IPS-18c (cell line): ENCODE data around the gene FARS2.

Experiments used
- H3K4me3 ChIP-seq: 2 replicates; pipeline ENCODE4 v1.7.0; 2013; ENCODE audit warnings: low read depth, mild to moderate bottlenecking, low read length, moderate library complexity; ENCODE audit not compliant: insufficient read depth
- H3K9me3 ChIP-seq: one replicate; pipeline ENCODE4 v1.6.1; 2013; ENCODE audit warnings: mild to moderate bottlenecking, low read length, moderate library complexity; ENCODE audit not compliant: control insufficient read depth, insufficient read depth

FARS2 gene

DNA sequence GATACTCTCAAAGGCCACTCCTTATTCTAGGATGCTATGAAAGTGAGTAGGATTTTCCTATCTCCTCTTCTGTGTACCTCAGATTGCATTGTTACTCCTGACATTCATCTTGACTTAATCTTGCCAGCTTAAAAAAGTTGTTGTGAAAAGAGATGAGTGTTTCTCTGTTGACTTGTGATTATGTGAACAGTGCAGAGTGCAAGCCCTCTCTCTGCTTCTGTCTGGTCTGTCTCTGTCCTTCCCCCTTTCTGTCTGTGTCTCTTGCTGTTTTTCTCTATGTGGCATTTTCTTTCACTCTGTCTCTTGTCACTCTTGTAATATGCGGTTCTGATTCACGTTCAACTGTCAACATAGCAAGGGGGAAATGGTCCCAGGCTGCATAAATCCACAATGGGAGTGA, 306.6 kb downstream of the FARS2 start:
- H3K4me3 ChIP-seq = no peak overlapping the region

DNA sequence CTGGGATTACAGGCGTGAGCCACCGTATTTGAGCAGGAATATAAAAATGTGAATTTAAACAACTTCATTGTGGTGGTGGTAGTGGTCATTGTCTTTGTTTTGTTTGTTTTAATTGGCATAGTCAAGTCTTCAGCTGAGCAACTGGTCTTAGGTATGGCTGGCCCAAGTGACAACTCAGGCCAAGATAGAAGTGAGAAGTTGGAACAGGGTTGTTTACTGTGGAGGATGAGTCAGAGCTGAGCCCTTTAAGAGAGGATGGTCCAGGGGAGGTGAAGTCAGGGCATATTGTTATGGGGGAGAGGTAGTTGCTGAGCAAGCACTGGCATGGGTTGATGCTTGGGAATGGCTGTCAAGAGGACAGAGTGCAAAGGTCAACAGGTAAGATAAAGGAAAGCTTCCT, 308.2 kb downstream of the FARS2 start:
- Histone ChIP-seq H3K9me3 (no peaks in the 10 kb centered on the region), H3K4me3 (no peak overlapping the region)

More for the DNA sequence above, 306.6 kb downstream of the FARS2 start:
- H3K9me3 ChIP-seq = no peaks in the 10 kb centered on the region

DNA sequence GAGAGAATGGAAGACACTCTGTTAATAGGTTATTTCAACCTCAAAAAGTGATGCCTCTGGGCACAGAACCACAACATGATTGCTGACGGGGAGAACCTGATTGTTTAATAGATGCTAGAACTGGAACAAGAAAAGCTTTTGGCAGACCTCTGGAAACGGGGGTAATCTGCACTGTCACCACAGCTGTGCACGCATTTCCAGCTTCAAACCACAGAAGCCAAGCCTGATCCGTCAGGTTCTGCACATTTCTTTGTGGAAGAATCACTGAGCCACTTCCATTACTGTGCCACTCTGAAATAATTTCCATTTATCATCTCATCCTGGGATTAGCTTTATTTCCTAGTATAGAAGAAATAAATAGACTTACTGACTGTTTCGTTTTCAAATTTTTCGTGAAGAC, 309.3 kb downstream of the FARS2 start:
- Histone ChIP-seq H3K9me3 (no peaks in the 10 kb centered on the region), H3K4me3 (no peak overlapping the region)

DNA sequence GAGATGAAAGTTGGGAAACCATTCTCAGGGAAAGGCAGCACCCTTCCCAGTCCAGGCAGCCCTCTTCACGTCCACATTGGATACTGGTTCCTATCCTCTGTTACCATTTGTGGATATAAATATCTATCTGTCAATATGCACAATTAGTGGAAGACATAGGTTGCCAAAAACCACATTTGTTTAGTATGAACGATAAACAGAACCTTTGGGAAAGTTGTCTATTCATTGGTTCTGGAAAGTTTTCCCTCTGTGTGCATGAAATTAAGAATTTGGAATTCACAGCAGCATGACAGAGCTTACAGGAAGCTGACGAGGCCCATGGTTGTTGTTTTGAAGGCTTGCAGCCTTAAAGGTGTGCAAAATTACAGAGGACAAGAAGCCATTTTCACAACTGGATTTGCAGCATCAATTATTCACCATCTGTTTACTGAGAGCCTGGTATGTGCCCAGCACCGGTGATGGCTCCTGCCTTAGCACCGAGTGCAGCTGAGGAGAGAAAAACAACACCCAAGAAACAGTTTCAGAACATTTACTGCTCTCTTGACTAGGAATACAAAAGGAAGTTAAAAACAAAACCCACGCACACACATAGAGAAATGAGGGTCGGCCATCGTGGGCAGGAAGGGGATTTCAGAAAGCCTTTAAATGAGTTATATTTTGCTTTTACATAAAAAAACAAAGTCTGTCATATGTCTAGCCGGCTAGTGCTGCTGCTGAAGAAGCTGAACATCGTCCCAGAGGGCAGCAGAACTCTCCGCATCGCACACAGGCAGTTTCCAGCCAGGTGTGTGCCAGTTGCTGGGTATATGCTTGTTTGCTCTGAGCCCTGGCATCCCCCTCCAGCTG, 319.6 kb downstream of the FARS2 start:
- Histone ChIP-seq H3K9me3 (no peaks in the 10 kb centered on the region), H3K4me3 (no peak overlapping the region)

DNA sequence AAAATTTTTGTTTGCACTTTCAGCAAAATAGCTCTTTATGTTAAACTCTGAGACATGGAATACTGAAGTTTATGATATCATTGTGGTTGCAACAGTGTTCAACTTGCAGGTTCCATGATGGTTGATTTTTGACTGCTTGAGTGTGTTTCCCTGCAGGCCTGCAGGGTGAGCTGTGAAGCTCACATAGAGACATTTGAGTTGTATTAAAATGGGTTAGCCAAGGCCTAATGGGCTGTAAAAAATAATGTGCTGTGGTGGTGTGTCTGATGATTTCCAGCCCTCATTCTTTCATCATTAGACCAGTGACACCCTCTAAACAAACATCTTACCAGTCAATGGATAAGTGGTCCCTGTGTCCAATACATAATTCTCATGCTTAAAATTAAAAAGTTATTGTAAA, 321.4 kb downstream of the FARS2 start:
- H3K9me3 ChIP-seq = no peaks in the 10 kb centered on the region
- no peak overlapping the region for H3K4me3 ChIP-seq

DNA sequence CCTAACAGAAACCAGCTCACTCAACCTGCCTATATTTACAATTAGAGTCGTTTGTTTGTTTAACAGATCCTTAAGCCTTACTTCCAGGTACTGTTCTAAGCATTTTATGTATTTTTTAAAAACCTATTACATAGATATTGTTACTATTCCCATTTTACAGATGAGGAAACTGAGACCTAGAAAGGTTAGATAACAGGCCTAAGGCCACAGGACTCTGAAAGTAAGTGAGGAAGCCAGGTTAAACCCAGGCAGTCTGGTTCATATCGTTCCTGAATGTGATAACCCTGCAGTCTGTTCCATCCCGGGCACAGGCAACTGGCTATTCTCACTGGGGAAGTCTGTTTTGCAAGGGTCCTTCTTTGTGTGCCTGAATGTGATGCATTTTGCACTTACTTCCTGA, 322.2 kb downstream of the FARS2 start:
- H3K4me3 ChIP-seq = no peak overlapping the region
- H3K9me3 ChIP-seq = no peaks in the 10 kb centered on the region

DNA sequence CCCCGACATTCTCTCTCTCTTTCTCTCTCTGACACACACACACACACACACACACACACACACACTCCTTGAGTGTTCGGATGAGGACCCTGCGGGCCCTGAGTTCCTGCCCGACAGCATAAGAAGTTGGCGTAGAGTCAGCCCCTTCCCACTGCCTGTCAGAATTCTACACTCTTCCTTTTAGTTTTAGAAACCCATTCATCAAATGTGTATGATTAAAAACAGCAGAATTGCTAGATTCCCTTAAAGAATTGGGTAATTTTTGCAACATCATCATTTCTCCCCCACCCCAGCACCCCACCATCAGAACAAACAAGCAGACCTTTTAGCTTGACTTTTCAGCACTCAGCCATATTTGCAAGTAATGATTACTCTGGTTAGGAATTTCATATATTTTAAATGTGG, 322.8 kb downstream of the FARS2 start:
- H3K4me3 ChIP-seq = no peak overlapping the region
- no peaks in the 10 kb centered on the region for H3K9me3 ChIP-seq

DNA sequence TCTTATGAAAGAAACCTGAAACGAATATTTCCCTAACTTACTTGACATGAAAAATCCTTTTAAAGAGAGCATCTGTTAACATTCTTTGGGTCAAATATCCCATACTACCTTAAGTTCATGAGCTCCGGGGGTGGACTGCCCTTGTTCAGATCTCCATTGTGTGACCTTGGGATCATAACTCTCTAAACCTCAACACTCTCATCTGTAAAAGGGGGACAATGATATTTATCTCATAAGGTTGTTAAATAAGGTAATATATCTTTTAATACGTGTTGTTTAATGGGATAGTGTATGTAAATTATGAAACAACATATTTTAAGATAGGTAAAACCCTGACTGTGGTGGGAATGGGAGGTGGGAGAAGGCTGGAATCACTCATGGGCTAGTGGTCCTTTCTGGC, 326.3 kb downstream of the FARS2 start:
- H3K9me3 ChIP-seq = no peaks in the 10 kb centered on the region
- H3K4me3 ChIP-seq = no peak overlapping the region

DNA sequence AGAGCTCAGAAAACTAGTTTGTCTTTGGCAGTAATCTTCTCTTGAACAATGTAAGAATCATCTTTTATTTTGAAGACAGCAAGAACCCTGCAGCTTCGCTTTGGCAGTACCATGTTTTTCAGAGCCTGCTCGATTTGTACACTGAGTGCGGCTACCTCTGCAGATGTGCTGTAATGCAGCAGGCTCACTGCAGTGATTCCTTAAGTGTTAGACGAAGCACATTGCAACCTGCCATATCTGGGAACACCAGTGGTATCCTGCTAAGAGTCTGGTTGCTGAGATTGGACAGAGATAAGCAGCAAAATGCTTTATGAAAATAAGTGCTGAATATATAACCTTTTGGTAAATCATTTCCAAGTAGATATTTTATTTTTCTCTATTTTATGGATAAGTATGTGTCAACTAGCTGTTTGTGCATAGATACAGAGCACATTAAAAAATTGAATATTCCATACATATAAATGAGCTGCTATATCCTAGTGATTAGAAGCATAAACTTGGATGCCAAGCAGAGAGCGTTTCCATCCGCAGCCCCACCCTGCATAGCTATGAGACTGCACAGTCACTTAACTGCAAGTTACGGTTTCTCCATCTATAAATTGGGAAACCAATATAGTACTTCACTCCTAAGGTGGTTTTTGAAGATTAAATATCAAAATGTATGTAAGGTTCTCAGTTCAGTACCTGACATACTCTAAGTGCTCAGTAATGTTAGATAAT, 328.3 kb downstream of the FARS2 start:
- Histone ChIP-seq H3K9me3 (no peaks in the 10 kb centered on the region), H3K4me3 (no peak overlapping the region)

DNA sequence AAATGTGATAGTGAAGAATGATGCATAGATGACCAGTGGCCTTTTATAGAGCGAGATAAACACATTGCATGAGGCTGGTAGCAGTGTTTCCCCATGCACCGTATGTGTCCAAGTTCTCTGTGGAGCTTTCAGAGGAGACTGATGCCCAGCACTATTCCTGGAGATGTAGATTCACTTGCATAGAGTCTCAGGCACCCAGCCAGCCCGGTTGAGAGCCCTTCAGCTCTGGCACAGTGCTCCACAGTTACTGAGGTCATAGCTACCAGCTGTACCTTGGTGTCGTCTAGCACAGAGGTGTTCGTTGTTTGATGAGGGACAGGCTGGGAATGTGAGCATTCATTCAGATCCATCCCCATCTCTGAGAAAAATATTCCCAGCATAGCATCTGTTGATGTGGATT, 328.9 kb downstream of the FARS2 start:
- no peaks in the 10 kb centered on the region for H3K9me3 ChIP-seq

DNA sequence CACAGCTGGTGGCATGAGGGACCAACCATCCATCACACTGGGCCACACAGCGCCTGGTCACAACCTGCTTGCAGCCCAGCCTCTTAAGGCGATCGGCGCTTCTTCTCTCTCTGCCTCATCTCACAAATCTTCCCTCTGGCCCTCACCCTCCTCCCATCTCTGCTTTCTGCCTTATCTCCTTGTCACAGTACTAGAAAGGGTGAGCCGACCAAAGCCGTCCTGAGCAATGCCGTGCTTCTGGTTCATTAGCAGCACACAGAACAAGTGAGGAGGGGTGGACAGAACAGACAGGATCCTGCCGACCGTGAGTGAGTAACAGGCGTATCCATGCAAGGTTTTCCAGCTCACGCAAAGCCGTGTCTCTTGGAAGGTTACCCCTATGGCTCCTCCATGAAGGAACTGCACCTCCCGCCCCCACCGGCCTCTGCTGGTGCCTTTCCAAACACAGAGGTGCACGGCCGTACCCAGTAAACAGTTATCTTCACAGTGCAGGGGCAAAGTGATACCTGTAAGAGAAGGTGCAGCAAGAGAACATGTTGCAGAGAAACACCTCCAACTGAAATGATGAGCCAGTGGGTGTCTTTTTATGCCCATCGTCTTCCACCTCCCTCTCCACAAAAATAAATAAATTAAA, 331.7 kb downstream of the FARS2 start:
- no peak overlapping the region for H3K4me3 ChIP-seq
- H3K9me3 ChIP-seq = no peaks in the 10 kb centered on the region

More for the DNA sequence above, 328.9 kb downstream of the FARS2 start:
- no peak overlapping the region for H3K4me3 ChIP-seq

DNA sequence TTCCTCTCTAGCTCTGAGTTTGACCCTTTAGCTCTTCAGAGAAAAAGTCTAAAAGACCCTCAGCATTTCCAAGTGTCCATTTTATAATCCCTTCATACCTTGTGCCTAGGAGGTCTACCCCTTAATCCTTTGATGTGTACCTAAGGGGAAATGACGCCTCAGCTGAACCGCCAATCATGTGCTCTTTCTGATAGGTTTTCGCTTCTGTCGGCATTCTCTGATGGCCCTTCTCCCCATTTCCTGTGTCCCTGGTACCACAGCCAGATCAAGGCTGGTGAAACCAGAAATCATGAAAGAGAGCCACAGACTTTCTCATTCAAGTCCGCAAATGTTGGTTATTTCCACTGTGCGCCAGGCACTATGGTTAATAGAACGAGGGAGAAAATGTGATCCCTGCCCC, 333.9 kb downstream of the FARS2 start:
- no peak overlapping the region for H3K4me3 ChIP-seq
- H3K9me3 ChIP-seq = no peaks in the 10 kb centered on the region

DNA sequence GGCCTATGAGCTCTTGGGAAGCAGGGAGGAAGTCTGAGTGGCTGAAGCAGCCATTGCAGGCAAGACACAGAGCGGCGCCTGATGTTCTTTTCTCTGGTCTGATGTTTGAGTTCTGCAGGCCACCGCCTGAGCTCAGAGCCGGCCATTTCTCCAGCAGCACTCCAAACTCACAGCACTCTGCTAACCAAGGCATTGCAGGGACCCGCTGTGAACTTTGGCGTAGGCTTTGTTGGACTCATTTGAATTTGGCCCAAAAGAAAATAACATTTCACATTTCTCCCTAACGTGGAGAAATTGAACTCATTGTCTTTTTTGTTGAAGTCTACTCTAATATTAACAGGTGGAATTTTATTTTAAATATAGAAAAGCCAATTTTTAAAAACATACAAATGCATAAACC, 336.1 kb downstream of the FARS2 start:
- Histone ChIP-seq H3K9me3 (no peaks in the 10 kb centered on the region), H3K4me3 (no peak overlapping the region)

DNA sequence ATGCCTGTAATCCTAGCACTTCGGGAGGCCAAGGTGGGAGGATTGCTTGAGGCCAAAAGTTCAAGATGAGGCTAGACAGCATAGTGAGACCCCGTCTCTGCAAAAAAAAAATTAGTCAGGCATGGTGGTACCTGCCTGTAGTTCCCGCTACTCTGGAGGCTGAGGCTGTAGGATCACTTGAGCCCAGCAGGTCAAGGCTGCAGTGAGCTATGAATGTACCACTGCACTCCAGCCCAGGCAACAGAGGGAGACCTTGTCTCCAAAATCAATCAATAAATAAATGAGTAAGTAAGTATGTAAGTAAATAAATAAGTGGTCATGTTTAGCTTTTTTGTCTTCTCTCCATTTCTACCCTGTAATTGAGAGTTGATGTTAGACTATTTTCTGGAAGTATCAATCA, 336.8 kb downstream of the FARS2 start:
- no peaks in the 10 kb centered on the region for H3K9me3 ChIP-seq
- no peak overlapping the region for H3K4me3 ChIP-seq

DNA sequence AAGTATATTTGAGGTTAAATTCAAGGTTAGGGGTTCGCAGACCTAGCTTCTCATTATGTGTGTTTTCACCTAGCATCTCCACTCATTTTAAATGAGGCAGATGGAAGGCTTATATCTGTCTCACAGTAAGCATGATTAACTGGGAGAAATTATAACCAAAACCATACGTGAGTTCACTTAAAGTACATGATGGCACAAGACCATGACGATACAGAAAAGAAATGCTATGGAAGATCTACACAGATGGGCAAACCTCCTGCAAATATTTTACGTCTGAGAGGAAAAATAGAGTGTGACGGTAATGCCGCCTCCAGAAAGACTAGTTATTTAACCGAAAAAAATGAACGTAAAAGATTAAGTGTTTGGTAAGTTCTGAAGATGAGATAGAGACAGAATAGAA, 337.8 kb downstream of the FARS2 start:
- Histone ChIP-seq H3K9me3 (no peaks in the 10 kb centered on the region), H3K4me3 (no peak overlapping the region)

DNA sequence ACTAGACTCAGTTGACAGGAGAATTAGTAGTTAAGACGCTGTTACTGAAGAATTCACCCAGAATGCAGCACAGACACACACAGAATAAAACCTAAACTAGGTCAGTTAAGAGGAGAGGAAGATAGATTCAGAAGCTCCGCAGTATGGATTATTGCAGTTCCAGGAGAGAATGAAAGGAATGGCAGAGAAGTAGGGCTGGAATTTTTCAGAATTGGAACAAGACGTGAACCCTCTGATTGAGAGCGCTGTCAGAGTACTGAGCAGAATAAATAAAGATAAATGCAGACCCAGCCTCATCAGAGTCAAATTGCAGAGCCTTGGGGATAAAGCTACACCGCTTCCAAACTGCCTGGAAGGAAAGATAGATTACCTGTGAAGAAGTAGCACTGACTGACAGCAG, 344.6 kb downstream of the FARS2 start:
- Histone ChIP-seq H3K9me3 (no peaks in the 10 kb centered on the region), H3K4me3 (no peak overlapping the region)

DNA sequence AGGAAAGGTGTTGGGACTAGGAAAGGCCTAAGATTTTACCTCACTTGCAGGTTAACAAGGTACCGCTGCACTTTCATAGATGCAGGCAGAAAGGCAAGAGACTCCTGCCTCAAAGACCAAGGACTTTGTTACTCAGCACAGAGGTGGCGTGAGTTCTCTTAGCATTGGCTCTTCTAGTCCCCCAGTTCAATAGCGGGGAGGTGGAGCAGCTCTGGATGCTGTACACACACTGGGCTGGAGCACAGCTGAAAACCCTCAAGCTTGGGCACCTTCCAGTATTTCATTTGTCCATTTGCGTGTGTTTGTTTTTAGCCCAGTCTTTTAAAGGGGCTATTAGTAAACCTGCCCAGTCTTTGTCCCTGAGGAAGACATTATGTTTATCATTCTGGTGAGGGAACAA, 345.2 kb downstream of the FARS2 start:
- no peak overlapping the region for H3K4me3 ChIP-seq
- H3K9me3 ChIP-seq = no peaks in the 10 kb centered on the region

DNA sequence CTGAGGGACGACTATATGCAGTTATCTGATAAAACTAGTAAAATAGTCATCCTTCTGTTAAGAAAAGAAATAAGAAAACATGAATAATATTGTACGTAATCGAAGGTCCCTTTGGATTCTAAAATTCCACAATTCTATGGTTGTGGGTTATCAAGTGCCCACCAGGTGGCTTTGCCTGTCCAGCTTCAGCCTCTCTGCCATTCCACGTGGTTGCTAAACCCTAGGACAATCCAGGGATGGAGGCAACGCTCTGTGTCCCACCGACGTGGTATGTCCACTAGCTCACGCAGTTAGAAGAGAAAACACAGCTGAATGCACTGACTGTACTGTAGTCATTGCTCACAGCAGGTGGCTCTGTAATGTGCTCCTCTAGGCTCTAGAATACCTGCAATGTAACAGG, 349.3 kb downstream of the FARS2 start:
- H3K4me3 ChIP-seq = no peak overlapping the region
- H3K9me3 ChIP-seq = no peaks in the 10 kb centered on the region
